Upper lobe of left lung (tissue), 6 donors: ENCODE data around the gene XPO5. TPM values are rescaled to one million over a fixed set of nuclear protein-coding genes. Genes with fewer than 3 reads are reported as not detected.

Experiments
- ATAC-seq, 2 donors: fragments of 200-7000 bp; cut with Tn5 transposase; one replicate each; pipeline ENCODE4 v1.9.1; 2022; ENCODE audit warnings: mild to moderate bottlenecking in 2 of 2, moderate library complexity in 2 of 2; ENCODE audit not compliant: low FRiP score in 2 of 2
- DNase-seq, 2 donors: peaks; one replicate each; pipeline ENCODE4 v3.0.0-alpha.2; 2019 to 2020
- H3K27ac ChIP-seq, 4 donors: fragments of 200-600 bp; sonication (generic); one replicate each; pipeline ENCODE4 v1.5.1; 2016 to 2019
- H3K27me3 ChIP-seq, 4 donors: fragments of 200-600 bp; sonication (generic); one replicate each; pipeline ENCODE4 v1.5.1; 2017 to 2019
- H3K36me3 ChIP-seq, 4 donors: fragments of 200-600 bp; sonication (generic); one replicate each; pipeline ENCODE4 v1.5.1; 2016 to 2019
- H3K4me1 ChIP-seq, 4 donors: fragments of 200-600 bp; sonication (generic); one replicate each; pipeline ENCODE4 v1.5.1; 2018 to 2019
- H3K4me3 ChIP-seq, 4 donors: fragments of 200-600 bp; sonication (generic); one replicate each; pipeline ENCODE4 v1.5.1; 2017 to 2019; ENCODE audit warnings: mild to moderate bottlenecking in 2 of 4, moderate library complexity in 1 of 4
- H3K9me3 ChIP-seq, 4 donors: fragments of 200-600 bp; sonication (generic); one replicate each; pipeline ENCODE4 v1.5.1; 2018 to 2019
- CTCF ChIP-seq, 6 experiments: fragments of 450-650 bp in 4 of 6; fragments of 200-600 bp in 2 of 6; sonication (generic) in 2 of 6; IDR thresholded peaks; one replicate each; pipeline ENCODE4 v1.5.1; 2016 to 2019; ENCODE audit warnings: antibody characterized with exemption in 6 of 6
- EP300 ChIP-seq, 4 donors: sonication (generic); formaldehyde crosslinking; IDR thresholded peaks; one replicate each; pipeline ENCODE4 v1.5.1; 2017; ENCODE audit warnings: antibody characterized with exemption in 4 of 4, control low read depth in 2 of 4
- POLR2A ChIP-seq, 4 donors: fragments of 450-650 bp; IDR thresholded peaks; one replicate each; pipeline ENCODE4 v1.5.1; 2016 to 2017; ENCODE audit warnings: antibody characterized with exemption in 4 of 4, mild to moderate bottlenecking in 2 of 4
- POLR2AphosphoS5 ChIP-seq, 2 donors: sonication (generic); formaldehyde crosslinking; IDR thresholded peaks; one replicate each; pipeline ENCODE4 v1.5.1; 2017; ENCODE audit warnings: antibody characterized with exemption in 2 of 2
- WGBS, 2 donors: methylation state at CpG; one replicate each; pipeline ENCODE4 v1.1.5; 2017 to 2018; 5-methylcytosine and 5-hydroxymethylcytosine counted together
- total RNA-seq, 6 donors: library from RNA; depleted of rRNA in 4 of 6; stranded (reverse); fragments of >200 nt in 4 of 6; gene quantifications; one replicate each; pipeline versions ENCODE4 v1.1.0 to v1.2.1, GENCODE V29; 2016 to 2021
- donor health status: DM: no; HTN: no; CAD: no; lungs with moderate emphysema.
- donor health status: DM: no; HTN: yes; CAD: no; lungs with severe emphysema.

Gene XPO5
- total RNA-seq, 6 donors from 2014 or later, result 17.9 to 48.2 (median 25.1) TPM

- ATAC-seq (no peak), DNase-seq (no peak)
- no peaks in the 10 kb centered on the region for H3K27me3 ChIP-seq
- no peaks in the 10 kb centered on the region for H3K9me3 ChIP-seq
- H3K36me3 ChIP-seq, result peaks cover 14 to 45% (median 28%) of the 10 kb centered on the region in 4 donors
- H3K4me3 ChIP-seq, result no peak overlapping the region
- WGBS, 2 donors, result 86 to 97% methylated on average over 3 of the region's 3 CpGs
- TF ChIP-seq EP300 (IDR thresholded peaks at IDR 0.05), result no peak
- no peak for TF ChIP-seq POLR2AphosphoS5 (IDR thresholded peaks at IDR 0.05)
- no peak for TF ChIP-seq POLR2A (IDR thresholded peaks at IDR 0.05)
- TF ChIP-seq CTCF (IDR thresholded peaks at IDR 0.05), result no peak
- H3K27ac ChIP-seq, result no peak overlapping the region
- no peaks in the 10 kb centered on the region for H3K4me1 ChIP-seq
Measured at GRCh38 chr6:43614396-43614730, 38.5 kb upstream of the XPO5 start.

- H3K4me1 ChIP-seq, result no peaks in the 10 kb centered on the region
- no peak for ATAC-seq
- no peak overlapping the region for H3K4me3 ChIP-seq
- TF ChIP-seq CTCF (IDR thresholded peaks at IDR 0.05), result no peak
- no peak for TF ChIP-seq POLR2AphosphoS5 (IDR thresholded peaks at IDR 0.05)
- TF ChIP-seq POLR2A (IDR thresholded peaks at IDR 0.05), result no peak
- TF ChIP-seq EP300 (IDR thresholded peaks at IDR 0.05), result no peak
- H3K36me3 ChIP-seq, result peaks cover 14 to 45% (median 30%) of the 10 kb centered on the region in 4 donors
- 91 to 98% methylated on average over 6 of the region's 6 CpGs for WGBS, 2 donors
- no peaks in the 10 kb centered on the region for H3K9me3 ChIP-seq
- DNase-seq, result no peak
- no peaks in the 10 kb centered on the region for H3K27me3 ChIP-seq
- H3K27ac ChIP-seq, result no peak overlapping the region
Measured at GRCh38 chr6:43613721-43614395, 38.0 kb upstream of the XPO5 start.

GRCh38 chr6:43610431-43610830, 34.6 kb upstream of the XPO5 start:
- DNase-seq (no peak), ATAC-seq (no peak)
- peaks cover 14 to 59% (median 35%) of the 10 kb centered on the region in 4 donors for H3K36me3 ChIP-seq
- TF ChIP-seq CTCF (IDR thresholded peaks at IDR 0.05) (no peak), POLR2AphosphoS5 (IDR thresholded peaks at IDR 0.05) (no peak), EP300 (IDR thresholded peaks at IDR 0.05) (no peak), POLR2A (IDR thresholded peaks at IDR 0.05) (no peak)
- H3K4me3 ChIP-seq, result no peak overlapping the region
- H3K27me3 ChIP-seq, result no peaks in the 10 kb centered on the region
- 94 to 97% methylated on average over 5 of the region's 5 CpGs for whole genome bisulfite sequencing, 2 donors
- no peak overlapping the region for H3K27ac ChIP-seq
- H3K4me1 ChIP-seq, result peaks cover 0 to 8% (median 2%) of the 10 kb centered on the region in 4 donors
- no peaks in the 10 kb centered on the region for H3K9me3 ChIP-seq

- no peak for DNase-seq
- TF ChIP-seq POLR2AphosphoS5 (IDR thresholded peaks at IDR 0.05) (no peak), POLR2A (IDR thresholded peaks at IDR 0.05) (no peak), CTCF (IDR thresholded peaks at IDR 0.05) (no peak), EP300 (IDR thresholded peaks at IDR 0.05) (no peak)
- Histone ChIP-seq H3K9me3 (no peaks in the 10 kb centered on the region), H3K4me1 (peaks cover 0 to 8% (median 2%) of the 10 kb centered on the region in 4 donors), H3K36me3 (peaks cover 14 to 64% (median 34%) of the 10 kb centered on the region in 4 donors), H3K4me3 (no peak overlapping the region), H3K27me3 (no peaks in the 10 kb centered on the region), H3K27ac (no peak overlapping the region)
- WGBS, 2 donors, result 91 to 100% methylated on average over 1 of the region's 1 CpG
- ATAC-seq, result no peak
Measured at GRCh38 chr6:43609402-43609801, 33.6 kb upstream of the XPO5 start.

- peaks cover 10 to 64% (median 30%) of the 10 kb centered on the region in 4 donors for H3K36me3 ChIP-seq
- H3K9me3 ChIP-seq, result no peaks in the 10 kb centered on the region
- peaks cover 0 to 8% (median 2%) of the 10 kb centered on the region in 4 donors for H3K4me1 ChIP-seq
- DNase-seq (no peak), ATAC-seq (peak in 1 of 2 donors; percentile 35)
- WGBS, 2 donors, result 30 to 54% methylated on average over 1 of the region's 1 CpG
- H3K4me3 ChIP-seq, result no peak overlapping the region
- H3K27ac ChIP-seq, result no peak overlapping the region
- no peaks in the 10 kb centered on the region for H3K27me3 ChIP-seq
- TF ChIP-seq CTCF (IDR thresholded peaks at IDR 0.05), result no peak
- TF ChIP-seq POLR2AphosphoS5 (IDR thresholded peaks at IDR 0.05), result no peak
- no peak for TF ChIP-seq POLR2A (IDR thresholded peaks at IDR 0.05)
- TF ChIP-seq EP300 (IDR thresholded peaks at IDR 0.05), result no peak
Measured at GRCh38 chr6:43608807-43609206, 33.0 kb upstream of the XPO5 start.
